HepG2 (cell line): ENCODE measurements around the gene SLC6A8. TPM values are rescaled to one million over a fixed set of nuclear protein-coding genes. Genes with fewer than 3 reads are reported as not detected.

Experiments
- ATAC-seq: fragments of 200-7000 bp; cut with Tn5 transposase; 3 replicates; pipeline ENCODE4 v1.9.1; 2020; ENCODE audit warnings: mild to moderate bottlenecking, moderate library complexity
- BruUV-seq: library from RNA; stranded (reverse); fragments of 400-500 nt; replicated peaks from 2 replicates; lab custom pipeline; 2021; lab: Mats Ljungman, UMichigan
- CTCF ChIA-PET: fragments of 300-600 bp; formaldehyde crosslinking; extraction: SDS; loops from one replicate; lab custom pipeline; 2021; ENCODE audit warnings: low total read pairs, inconsistent platforms, low intra/inter-chr PET ratio; lab: Yijun Ruan, JAX
- POLR2A ChIA-PET: fragments of 350-600 bp; sonication (Branson Sonifier 250); formaldehyde crosslinking; loops from one replicate; lab custom pipeline; 2020; ENCODE audit warnings: antibody characterized with exemption, inconsistent platforms; lab: Yijun Ruan, JAX
- DNase-seq: peaks from one replicate; pipeline ENCODE4 v3.0.0-alpha.2; 2015; ENCODE audit warnings: low spot score
- FAIRE-seq: peaks from 3 replicates; lab custom pipeline; 2011; peaks lifted over from hg19 to GRCh38; lab: Jason Lieb, UNC
- H2AFZ ChIP-seq: one replicate; pipeline ENCODE4 v1.6.1; 2011; ENCODE audit warnings: low read length, inconsistent platforms
- H3K27ac ChIP-seq: fragments of 300-600 bp; 3 replicates; pipeline ENCODE4 v1.8.0; 2011; ENCODE audit warnings: mixed run types, mild to moderate bottlenecking, mixed read lengths, low read length, inconsistent platforms; ENCODE audit not compliant: insufficient read depth; ENCODE audit errors: extremely low read length
- H3K27me3 ChIP-seq, 2 experiments: fragments of 200-600 bp in 1 of 2; 2 replicates in 1 of 2; 3 replicates in 1 of 2; pipeline versions ENCODE4 v1.6.0 to v1.8.0; 2011; ENCODE audit warnings: low read length in 2 of 2, mild to moderate bottlenecking in 2 of 2, moderate library complexity in 2 of 2, inconsistent platforms in 1 of 2; ENCODE audit not compliant: insufficient read depth in 2 of 2, control insufficient read depth in 1 of 2
- H3K36me3 ChIP-seq, 2 experiments: fragments of 200-600 bp in 1 of 2; replicated peaks in 1 of 2; 2 replicates in 1 of 2; 3 replicates in 1 of 2; pipeline versions ENCODE4 v1.5.1 to v1.8.0; 2011; ENCODE audit warnings: low read length in 2 of 2, inconsistent platforms in 1 of 2; ENCODE audit not compliant: insufficient read depth in 2 of 2, control insufficient read depth in 1 of 2
- H3K4me1 ChIP-seq: 2 replicates; pipeline ENCODE4 v1.5.1; 2012; ENCODE audit warnings: low read length, inconsistent platforms; ENCODE audit not compliant: insufficient read depth
- H3K4me2 ChIP-seq: 2 replicates; pipeline ENCODE4 v1.6.0; 2011; ENCODE audit warnings: low read depth, low read length, inconsistent platforms
- H3K4me3 ChIP-seq, 3 experiments: fragments of 200-600 bp in 1 of 3; sonication (generic), shearing (Covaris generic) in 1 of 3; replicated peaks in 1 of 3; 2 replicates each; pipeline ENCODE4 v1.5.1; 2011 to 2016; ENCODE audit warnings: low read length in 3 of 3, inconsistent platforms in 2 of 3, low read depth in 2 of 3, mild to moderate bottlenecking in 2 of 3, control low read depth in 1 of 3, mixed read lengths in 1 of 3; ENCODE audit not compliant: insufficient read depth in 1 of 3
- H3K79me2 ChIP-seq: one replicate; pipeline ENCODE4 v1.6.1; 2011; ENCODE audit warnings: low read length, inconsistent platforms; ENCODE audit not compliant: insufficient read depth
- H3K9ac ChIP-seq: 2 replicates; pipeline ENCODE4 v1.6.0; 2011; ENCODE audit warnings: mild to moderate bottlenecking, low read depth, low read length, inconsistent platforms; ENCODE audit not compliant: insufficient read depth
- H3K9me3 ChIP-seq: 2 replicates; pipeline ENCODE4 v1.5.1; 2012; ENCODE audit warnings: mild to moderate bottlenecking, low read length
- H4K20me1 ChIP-seq: 2 replicates; pipeline ENCODE4 v1.6.0; 2011; ENCODE audit warnings: inconsistent platforms, mild to moderate bottlenecking, low read length, moderate library complexity; ENCODE audit not compliant: insufficient read depth
- AGO1 ChIP-seq: fragments of 200-400 bp; formaldehyde crosslinking; IDR thresholded peaks from 2 replicates; pipeline ENCODE4 v1.6.1; 2017; ENCODE audit warnings: mild to moderate bottlenecking, low read depth, low read length, moderate library complexity; ENCODE audit not compliant: poor library complexity, severe bottlenecking
- AGO2 ChIP-seq: fragments of 200-400 bp; formaldehyde crosslinking; optimal IDR thresholded peaks from 2 replicates; pipeline ENCODE3; 2017; ENCODE audit warnings: mild to moderate bottlenecking, low read depth, low read length, moderate library complexity
- BCL6 ChIP-seq: IDR thresholded peaks from 2 replicates; pipeline ENCODE4 v1.6.1; 2016; ENCODE audit warnings: missing genetic modification reagents, missing compliant biosample characterization
- DMAP1 ChIP-seq: IDR thresholded peaks from 2 replicates; pipeline ENCODE4 v1.6.1; 2016
- HNRNPL ChIP-seq: fragments of 200-400 bp; formaldehyde crosslinking; IDR thresholded peaks from 2 replicates; pipeline ENCODE4 v1.6.1; 2017; ENCODE audit warnings: mild to moderate bottlenecking, low read depth, low read length
- RBFOX2 ChIP-seq: fragments of 200-400 bp; formaldehyde crosslinking; IDR thresholded peaks from 2 replicates; pipeline ENCODE4 v1.6.1; 2017; ENCODE audit warnings: low read depth, mild to moderate bottlenecking, low read length
- SALL2 ChIP-seq: sonication (generic); formaldehyde crosslinking; IDR thresholded peaks from 2 replicates; pipeline ENCODE4 v1.8.1; 2023; ENCODE audit warnings: mild to moderate bottlenecking, missing genetic modification reagents, inconsistent platforms
- SMARCE1 ChIP-seq: fragments of 450-650 bp; IDR thresholded peaks from 2 replicates; pipeline ENCODE4 v1.6.1; 2017; ENCODE audit warnings: borderline replicate concordance
- TFDP2 ChIP-seq: sonication (generic); formaldehyde crosslinking; IDR thresholded peaks from 2 replicates; pipeline ENCODE4 v1.4.0; 2020; ENCODE audit warnings: missing genetic modification reagents
- UBTF ChIP-seq: sonication (generic); formaldehyde crosslinking; IDR thresholded peaks from 2 replicates; pipeline ENCODE4 v1.4.0; 2020; ENCODE audit warnings: mild to moderate bottlenecking, missing genetic modification reagents
- ZBTB3 ChIP-seq: sonication (generic); formaldehyde crosslinking; IDR thresholded peaks from 2 replicates; pipeline ENCODE4 v1.4.0; 2020; ENCODE audit warnings: low read depth, mild to moderate bottlenecking, moderate library complexity, missing genetic modification reagents, borderline replicate concordance
- ZNF225 ChIP-seq: sonication (generic); formaldehyde crosslinking; IDR thresholded peaks from 2 replicates; pipeline ENCODE4 v1.4.0; 2020; ENCODE audit warnings: mild to moderate bottlenecking, missing genetic modification reagents
- ZNF430 ChIP-seq: sonication (generic); formaldehyde crosslinking; IDR thresholded peaks from 2 replicates; pipeline ENCODE4 v1.9.0; 2021; ENCODE audit warnings: mild to moderate bottlenecking, missing genetic modification reagents
- ZSCAN30 ChIP-seq: sonication (generic); formaldehyde crosslinking; IDR thresholded peaks from 2 replicates; pipeline ENCODE4 v1.5.0; 2020; ENCODE audit warnings: mild to moderate bottlenecking, missing genetic modification reagents
- WGBS: methylation state at CpG from one replicate; pipeline ENCODE4 v1.1.6; 2017; ENCODE audit warnings: low lambda C conversion rate; 5-methylcytosine and 5-hydroxymethylcytosine counted together
- in situ Hi-C: cut with HindIII; loops from 2 replicates; pipeline ENCODE4 v1.10.0; 2017; ENCODE audit warnings: low pct_unique_long_range_greater_than_20kb; ENCODE audit not compliant: extremely low pct_ligation_motif_present
- intact Hi-C: fragments of 100-400 bp; cut with micrococcal nuclease; formaldehyde crosslinking; loops from one replicate; pipeline ENCODE4 v1.10.0; 2022; ENCODE audit not compliant: unreplicated experiment
- polyA plus RNA-seq, 8 experiments: library from polyadenylated mRNA; depleted of rRNA in 3 of 8; stranded (reverse) in 7 of 8; unstranded in 1 of 8; fragments of >200 nt; fragmentation: Illumina TruSeq in 4 of 8; extraction: Trizol in 4 of 8; gene quantifications; 2 replicates each; pipeline versions ENCODE4 v1.2.1 to v1.2.3, GENCODE V29; 2011 to 2016; ENCODE audit warnings: low read depth in 4 of 8, missing spikeins in 1 of 8, mixed read lengths in 1 of 8; ENCODE audit not compliant: insufficient read depth in 1 of 8
- total RNA-seq, 5 experiments: library from RNA; depleted of rRNA; stranded (reverse); fragments of >200 nt; fragmentation: Illumina TruSeq; extraction: Trizol; gene quantifications; 2 replicates each; pipeline ENCODE4 v1.2.3, GENCODE V29; 2016; ENCODE audit warnings: low read depth in 1 of 5

SLC6A8 gene
- total and polyA plus RNA-seq, 2 of the 13 experiments (the other 11 are each of a cell fraction or from before 2014, with no cell fraction given): 13.9 to 176 TPM

- peaks cover 21% of the 10 kb centered on the region for H4K20me1 ChIP-seq
- no peak overlapping the region for H3K4me2 ChIP-seq
- ChIA-PET POLR2A (interaction anchor here (0.7 kb wide), 1 partner anchor 8 kb away, joined by 3 read pairs; no protein-coding TSS in a partner anchor), CTCF (no interaction called here)
- intact Hi-C loops: no loop called here
- ATAC-seq (no peak), FAIRE-seq (no peak), DNase-seq (no peak)
- no peak overlapping the region for H3K27ac ChIP-seq
- H3K9me3 ChIP-seq: no peaks in the 10 kb centered on the region
- BruUV-seq: no TSS peak
- H3K9ac ChIP-seq: no peak overlapping the region
- WGBS: no CpG with 5 or more reads among the region's 23 CpGs
- in situ Hi-C loops: no loop called here
- peaks cover 6% of the 10 kb centered on the region for H3K79me2 ChIP-seq
- TF ChIP-seq RBFOX2: peak; percentile 52; the same call in 1 of the 2 replicates
- no peak for TF ChIP-seq ZNF225 (CRISPR knock-in tag)
- H3K4me1 ChIP-seq: peaks cover 34% of the 10 kb centered on the region
- H3K27me3 ChIP-seq: no peaks in the 10 kb centered on the region
- no peak overlapping the region for H2AFZ ChIP-seq
- H3K4me3 ChIP-seq: no peak overlapping the region
- H3K36me3 ChIP-seq: peaks cover 0 to 3% of the 10 kb centered on the region in 2 experiments; a peak in 2 of 5 replicates
These were observed 7.1 kb downstream of the SLC6A8 start for GRCh38 chrX:153694687-153695270.

- Histone ChIP-seq H3K9me3 (no peaks in the 10 kb centered on the region), H3K4me2 (no peak overlapping the region), H3K27ac (no peak overlapping the region), H3K4me3 (no peak overlapping the region), H4K20me1 (peaks cover 13% of the 10 kb centered on the region; the same call in 1 of the 2 replicates), H3K79me2 (no peaks in the 10 kb centered on the region), H3K27me3 (no peaks in the 10 kb centered on the region), H3K4me1 (peaks cover 25% of the 10 kb centered on the region), H2AFZ (no peak overlapping the region), H3K36me3 (peaks cover 0 to 3% of the 10 kb centered on the region in 2 experiments; a peak in 2 of 5 replicates), H3K9ac (no peak overlapping the region)
- ChIA-PET CTCF (no interaction called here), POLR2A (interaction anchor here (1.3 kb wide), 1 partner anchor 13 kb away, joined by 4 read pairs; no protein-coding TSS in a partner anchor)
- TSS peak; percentile 40 for BruUV-seq
- intact Hi-C loops (no loop called here), in situ Hi-C loops (no loop called here)
- no peak for DNase-seq
- no peak for ATAC-seq
- FAIRE-seq: no peak
- 100% methylated on average over 2 of the region's 15 CpGs for whole genome bisulfite sequencing
- no peak for TF ChIP-seq ZNF430 (CRISPR knock-in tag)
- no peak for TF ChIP-seq BCL6 (CRISPR knock-in tag)
- TF ChIP-seq AGO2: peak; percentile 65
- TF ChIP-seq HNRNPL: 0 out of 2 replicates have a peak, but pooled peaks have one; percentile 2
- TF ChIP-seq UBTF (CRISPR knock-in tag): no peak
- peak; percentile 28 for TF ChIP-seq AGO1
- TF ChIP-seq ZBTB3 (CRISPR knock-in tag): no peak
- TF ChIP-seq RBFOX2: peak; percentile 75
- no peak for TF ChIP-seq SMARCE1
- TF ChIP-seq DMAP1 (CRISPR knock-in tag): no peak
- TF ChIP-seq SALL2: no peak
- no peak for TF ChIP-seq ZSCAN30 (CRISPR knock-in tag)
- no peak for TF ChIP-seq TFDP2 (CRISPR knock-in tag)
These were observed 8.4 kb downstream of the SLC6A8 start for GRCh38 chrX:153696100-153696499.
